OCI-LY1 (cell line): Measurements from ENCODE around the gene FNIP2.

Experiments
- CTCF ChIP-seq: fragments of 200-600 bp; sonication (generic), shearing (Covaris generic); IDR thresholded peaks from 2 replicates; pipeline ENCODE4 v1.5.1; 2017; ENCODE audit warnings: mild to moderate bottlenecking, antibody characterized with exemption, low read length, moderate library complexity, mixed read lengths
- EZH2 ChIP-seq: fragments of 200-600 bp; sonication (generic), shearing (Covaris generic); IDR thresholded peaks from 2 replicates; pipeline ENCODE4 v1.8.0; 2017; ENCODE audit warnings: borderline replicate concordance, mixed run types, mild to moderate bottlenecking, antibody characterized with exemption, low read length, moderate library complexity, mixed read lengths

DNA sequence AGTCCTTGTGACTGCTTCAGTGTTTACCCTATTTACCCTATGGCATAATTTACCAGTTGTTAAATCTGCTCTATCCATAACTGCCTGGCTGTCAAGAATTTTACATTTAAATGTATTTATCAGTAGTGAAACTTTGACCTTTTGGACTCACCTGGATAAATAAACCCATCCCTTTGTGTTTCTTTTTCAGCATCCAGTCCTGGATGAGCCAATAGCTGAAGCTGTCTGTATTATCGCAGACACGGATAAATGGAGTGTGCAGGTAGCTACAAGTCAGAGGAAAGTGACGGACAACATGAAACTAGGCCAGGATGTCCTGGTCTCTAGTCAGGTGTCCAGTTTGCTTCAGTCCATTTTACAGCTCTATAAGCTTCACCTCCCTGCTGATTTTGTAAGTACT is 122.4 kb downstream of the FNIP2 start:
- TF ChIP-seq CTCF (no peak), EZH2 (no peak)
